ENCODE measurements around the gene OS9.
A peak's percentile ranks its signal among the peaks of the same experiment; 100 is the strongest.

OS9 gene

GRCh38 chr12:57760347-57760982 is 66.5 kb downstream of the OS9 start:
- H3K27ac ChIP-seq = no peak overlapping the region
- TF ChIP-seq CTCF (conservative IDR thresholded peaks at IDR 0.05) = no peak

- no peak overlapping the region for H3K27ac ChIP-seq
- no peak for TF ChIP-seq CTCF (conservative IDR thresholded peaks at IDR 0.05)
Observed at GRCh38 chr12:57761391-57761998, 67.6 kb downstream of the OS9 start.

- H3K27ac ChIP-seq = no peak overlapping the region
- TF ChIP-seq CTCF (conservative IDR thresholded peaks at IDR 0.05) = no peak
Observed at GRCh38 chr12:57762463-57762862, 68.5 kb downstream of the OS9 start.

- H3K27ac ChIP-seq = peak overlapping the region; percentile 56; the same call in 1 of the 2 replicates
- no peak for TF ChIP-seq CTCF (conservative IDR thresholded peaks at IDR 0.05)
Observed at GRCh38 chr12:57763881-57764661, 70.1 kb downstream of the OS9 start.

GRCh38 chr12:57764662-57765002 is 70.7 kb downstream of the OS9 start:
- TF ChIP-seq CTCF (conservative IDR thresholded peaks at IDR 0.05) = no peak
- H3K27ac ChIP-seq = peak overlapping the region; percentile 56; the same call in 1 of the 2 replicates

GRCh38 chr12:57765003-57765697 is 71.2 kb downstream of the OS9 start:
- peak overlapping the region; percentile 56; the same call in 1 of the 2 replicates for H3K27ac ChIP-seq
- peak; percentile 60 for TF ChIP-seq CTCF (conservative IDR thresholded peaks at IDR 0.05)

Data from VCaP (cell line).